Activated CD8-positive, alpha-beta memory T cell treated with anti-CD3 and anti-CD28 coated beads, Interleukin-2, amount 50 U/mL, for 1 hour (primary cell): Measurements from ENCODE around the gene KBTBD13.
"Not testable (repeated sequence)": the region's sequence is repeated elsewhere in the genome, so short reads cannot be mapped to it uniquely, and the experiment has no call there.

ENCODE experiments used
- DNase-seq: peaks from one replicate; pipeline ENCODE4 v3.0.0-alpha.2; 2020; ENCODE audit errors: extremely low read depth

The KBTBD13 gene

DNA sequence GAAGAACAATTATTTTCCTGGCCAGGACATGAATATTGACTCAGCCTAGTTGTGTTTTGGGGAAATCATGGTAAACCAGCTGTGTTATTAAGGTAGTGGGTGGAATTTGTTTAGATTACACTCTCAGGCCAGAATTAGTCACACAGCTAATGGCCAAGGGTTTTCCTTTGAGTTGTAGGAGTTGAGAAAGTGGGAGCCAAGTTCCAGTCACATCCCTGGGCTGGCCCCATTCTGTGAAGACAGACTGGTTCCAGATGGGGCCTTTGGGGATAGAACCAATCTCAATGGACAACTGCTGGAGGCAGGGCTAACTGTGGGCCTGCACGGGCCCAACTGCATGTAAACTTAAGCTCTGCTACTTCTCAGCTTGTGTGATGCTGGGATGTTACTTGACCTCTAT is 7.4 kb upstream of the KBTBD13 start:
- no peak for DNase-seq

DNA sequence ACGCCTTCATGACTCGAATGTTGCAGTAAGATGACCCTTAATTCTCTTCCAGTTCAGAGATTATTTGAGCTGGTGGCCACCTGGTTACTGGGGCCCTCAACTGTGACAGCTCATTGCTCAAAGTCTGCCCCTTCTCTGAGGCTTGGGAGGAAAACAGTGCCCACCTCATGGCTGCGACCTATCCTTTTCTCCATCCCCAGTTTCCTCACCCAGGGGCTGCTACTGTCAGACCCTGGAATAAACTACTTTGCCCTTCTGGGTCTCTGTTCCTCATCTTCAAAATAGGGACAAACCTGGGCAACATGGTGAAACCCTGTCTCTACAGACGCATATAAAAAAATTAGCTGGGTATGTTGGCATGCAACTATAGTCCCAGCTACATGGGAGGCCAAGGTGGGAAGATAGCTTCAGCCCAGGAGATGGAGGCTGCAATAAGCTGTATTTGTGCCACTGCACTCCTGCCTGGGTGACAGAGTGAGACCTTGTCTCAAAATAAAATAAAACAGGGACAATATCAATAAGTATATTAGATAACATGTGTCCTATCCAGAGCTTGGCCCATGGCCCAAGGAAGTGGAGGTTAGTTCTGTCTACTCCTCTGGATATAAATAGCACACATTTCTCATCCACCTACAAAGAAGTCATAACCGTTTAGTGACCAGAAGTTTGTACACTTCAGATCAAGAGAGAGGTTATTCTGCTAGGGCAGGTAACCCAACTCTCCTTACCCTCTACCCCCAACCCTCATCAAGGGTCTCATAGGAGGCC is 6.6 kb upstream of the KBTBD13 start:
- DNase-seq, result no peak

DNA sequence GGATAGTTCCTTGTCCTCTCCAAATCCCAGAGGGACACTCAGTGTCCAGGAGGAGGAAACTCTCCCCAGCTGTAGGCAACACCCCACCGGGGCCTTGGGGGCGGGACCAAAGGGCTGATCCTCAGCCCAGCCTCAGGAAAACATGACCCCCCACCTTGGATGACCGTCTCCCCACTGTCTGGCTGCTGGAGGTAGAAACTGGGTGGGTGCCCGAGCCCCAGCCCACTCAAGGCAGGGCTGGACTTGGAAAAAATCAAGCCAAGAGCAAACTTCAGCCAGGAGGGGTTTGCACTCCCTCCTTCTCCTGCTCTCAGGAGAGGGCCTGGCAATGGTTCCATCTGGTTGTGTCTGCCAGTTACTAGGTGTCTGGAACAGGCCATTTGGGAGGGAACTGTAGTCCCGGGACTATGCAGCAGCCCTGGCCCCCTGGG is 5.2 kb upstream of the KBTBD13 start:
- no peak for DNase-seq

DNA sequence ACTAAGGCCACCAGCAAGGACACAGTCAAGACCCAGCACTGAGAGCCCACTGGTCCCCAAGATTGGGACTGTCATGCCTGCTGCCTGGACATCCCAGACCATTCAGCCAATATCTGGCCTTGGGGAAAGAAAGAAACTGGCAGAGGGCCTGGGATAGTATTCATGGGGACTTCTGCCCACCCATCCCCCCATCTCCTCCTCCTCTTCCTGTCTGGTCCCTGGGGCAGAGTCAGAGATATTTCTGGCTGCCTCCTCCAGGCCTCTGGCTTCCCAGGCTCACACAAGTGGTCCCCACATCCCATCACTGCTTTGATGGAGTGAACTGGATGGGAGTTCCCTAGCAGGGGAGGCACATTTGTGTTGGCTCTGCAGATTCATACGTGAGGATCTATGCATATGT is 4.5 kb upstream of the KBTBD13 start:
- no peak for DNase-seq

DNA sequence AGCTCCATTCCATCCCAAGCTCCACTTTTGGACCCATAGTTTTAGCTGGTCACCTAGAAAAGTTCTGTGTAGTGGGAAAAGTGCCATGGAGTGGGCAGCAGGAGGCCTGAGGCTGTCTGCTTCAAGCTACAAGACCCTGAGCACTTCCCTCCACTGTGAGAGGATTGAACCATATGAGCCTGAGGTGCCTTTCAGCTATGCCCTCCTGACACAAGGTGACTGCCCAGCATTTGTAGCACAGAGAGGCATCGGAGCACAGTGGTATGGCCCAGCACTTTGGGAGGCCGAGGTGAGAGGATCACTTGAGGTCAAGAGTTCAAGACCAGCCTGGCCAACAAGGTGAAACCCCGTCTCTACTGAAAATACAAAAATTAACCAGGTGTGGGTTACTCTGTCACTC is 3.9 kb upstream of the KBTBD13 start:
- no peak for DNase-seq

DNA sequence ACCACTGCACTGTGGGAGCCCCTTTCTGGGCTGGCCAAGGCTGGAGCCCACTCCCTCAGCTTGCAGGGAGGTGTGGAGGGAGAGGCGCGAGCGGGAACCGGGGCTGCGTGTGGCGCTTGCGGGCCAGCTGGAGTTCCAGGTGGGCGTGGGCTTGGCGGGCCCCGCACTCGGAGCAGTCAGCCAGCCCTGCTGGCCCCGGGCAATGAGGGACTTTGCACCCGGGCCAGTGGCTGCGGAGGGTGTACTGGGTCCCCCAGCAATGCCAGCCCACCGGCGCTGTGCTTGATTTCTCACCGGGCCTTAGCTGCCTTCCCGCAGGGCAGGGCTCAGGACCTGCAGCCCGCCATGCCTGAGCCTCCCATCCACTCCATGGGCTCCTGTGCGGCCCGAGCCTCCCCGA is 1.6 kb upstream of the KBTBD13 start:
- DNase-seq, result not testable (repeated sequence)

DNA sequence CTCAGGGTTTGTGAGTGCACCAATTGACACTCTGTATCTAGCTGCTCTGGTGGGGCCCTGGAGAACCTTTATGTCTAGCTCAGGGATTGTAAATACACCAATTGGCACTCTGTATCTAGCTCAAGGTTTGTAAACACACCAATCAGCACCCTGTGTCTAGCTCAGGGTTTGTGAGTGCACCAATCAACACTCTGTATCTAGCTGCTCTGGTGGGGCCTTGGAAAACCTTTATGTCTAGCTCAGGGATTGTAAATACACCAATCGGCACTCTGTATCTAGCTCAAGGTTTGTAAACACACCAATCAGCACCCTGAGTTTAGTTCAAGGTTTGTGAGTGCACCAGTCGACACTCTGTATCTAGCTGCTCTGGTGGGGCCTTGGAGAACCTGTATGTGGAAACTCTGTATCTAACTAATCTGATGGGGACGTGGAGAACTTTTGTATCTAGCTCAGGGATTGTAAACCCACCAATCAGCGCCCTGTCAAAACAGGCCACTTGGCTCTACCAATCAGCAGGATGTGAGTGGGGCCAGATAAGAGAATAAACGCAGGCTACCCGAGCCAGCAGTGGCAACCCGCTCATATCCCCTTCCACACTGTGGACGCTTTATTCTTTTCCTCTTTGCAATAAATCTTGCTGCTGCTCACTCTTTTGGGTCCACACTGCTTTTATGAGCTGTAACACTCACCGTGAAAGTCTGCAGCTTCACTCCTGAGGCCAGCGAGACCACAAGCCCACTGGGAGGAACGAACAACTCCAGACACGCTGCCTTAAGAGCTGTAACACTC is 745 bp upstream of the KBTBD13 start:
- DNase-seq, result not testable (repeated sequence)

DNA sequence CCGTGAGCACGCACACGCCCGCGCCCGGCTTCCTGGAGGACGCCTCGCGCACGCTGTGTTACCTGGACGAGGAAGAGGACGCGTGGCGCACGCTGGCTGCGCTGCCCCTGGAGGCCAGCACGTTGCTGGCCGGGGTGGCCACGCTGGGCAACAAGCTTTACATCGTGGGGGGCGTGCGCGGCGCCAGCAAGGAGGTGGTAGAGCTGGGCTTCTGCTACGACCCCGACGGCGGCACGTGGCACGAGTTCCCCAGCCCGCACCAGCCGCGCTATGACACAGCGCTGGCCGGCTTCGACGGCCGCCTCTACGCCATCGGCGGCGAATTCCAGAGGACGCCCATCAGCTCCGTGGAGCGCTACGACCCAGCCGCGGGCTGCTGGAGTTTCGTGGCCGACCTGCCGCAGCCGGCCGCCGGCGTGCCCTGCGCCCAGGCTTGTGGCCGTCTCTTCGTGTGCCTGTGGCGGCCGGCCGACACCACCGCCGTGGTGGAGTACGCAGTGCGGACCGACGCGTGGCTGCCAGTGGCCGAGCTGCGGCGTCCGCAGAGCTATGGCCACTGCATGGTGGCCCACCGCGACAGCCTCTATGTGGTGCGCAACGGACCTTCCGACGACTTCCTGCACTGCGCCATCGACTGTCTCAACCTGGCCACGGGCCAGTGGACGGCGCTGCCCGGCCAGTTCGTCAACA is 890 bp downstream of the KBTBD13 start:
- no peak for DNase-seq

DNA sequence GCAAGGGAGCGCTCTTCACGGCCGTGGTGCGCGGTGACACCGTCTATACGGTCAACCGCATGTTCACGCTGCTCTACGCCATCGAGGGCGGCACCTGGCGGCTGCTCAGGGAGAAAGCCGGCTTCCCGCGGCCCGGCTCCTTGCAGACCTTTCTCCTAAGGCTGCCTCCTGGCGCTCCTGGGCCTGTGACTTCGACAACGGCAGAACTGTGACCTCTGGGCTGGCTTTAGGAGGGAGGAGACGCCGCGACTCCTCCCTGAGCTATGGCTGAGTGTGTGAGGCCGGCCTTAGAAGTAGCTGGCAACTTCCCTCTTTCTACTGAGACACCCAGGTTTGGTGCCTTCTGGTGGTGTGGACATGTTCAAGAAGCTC is 1.4 kb downstream of the KBTBD13 start:
- DNase-seq, result no peak

DNA sequence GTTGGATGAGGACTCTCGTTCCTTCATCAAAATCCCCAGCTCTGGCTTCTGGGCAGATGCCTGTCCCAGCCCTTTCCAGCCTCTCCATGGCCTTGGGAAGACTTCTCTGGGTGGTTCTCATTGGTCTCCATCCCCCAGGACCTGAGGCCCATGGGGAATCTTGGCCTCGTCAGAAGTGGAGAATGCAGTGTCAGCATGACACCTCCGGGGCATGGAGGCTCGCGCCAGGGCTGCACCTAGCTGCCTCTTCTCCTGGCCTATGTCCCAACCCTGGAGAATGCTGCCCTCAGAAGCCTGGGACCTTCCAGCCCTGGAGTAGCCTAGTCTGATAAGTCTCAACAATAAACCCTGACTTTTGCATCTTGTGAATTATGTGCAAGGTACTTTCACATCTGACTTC is 3.0 kb downstream of the KBTBD13 start:
- no peak for DNase-seq

DNA sequence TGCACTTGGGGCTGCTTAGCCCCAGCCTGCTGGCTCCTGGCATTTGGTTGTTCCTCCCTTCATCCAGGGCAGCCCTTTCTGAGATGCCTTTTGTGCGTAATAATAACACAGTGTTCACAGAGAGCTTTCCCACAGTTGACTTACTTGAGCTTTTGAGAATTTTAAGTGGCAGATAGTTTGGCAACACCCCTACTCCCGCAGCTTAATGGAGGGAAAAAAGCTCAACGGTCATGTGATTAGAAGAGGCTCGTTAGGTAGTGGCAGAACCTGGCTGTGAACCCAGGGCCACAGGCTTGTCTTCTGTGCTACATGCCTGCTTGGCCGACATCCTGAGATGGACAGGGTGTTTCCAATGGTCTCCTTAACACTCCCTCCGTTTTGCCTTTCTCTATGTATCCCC is 4.7 kb downstream of the KBTBD13 start:
- DNase-seq, result no peak

DNA sequence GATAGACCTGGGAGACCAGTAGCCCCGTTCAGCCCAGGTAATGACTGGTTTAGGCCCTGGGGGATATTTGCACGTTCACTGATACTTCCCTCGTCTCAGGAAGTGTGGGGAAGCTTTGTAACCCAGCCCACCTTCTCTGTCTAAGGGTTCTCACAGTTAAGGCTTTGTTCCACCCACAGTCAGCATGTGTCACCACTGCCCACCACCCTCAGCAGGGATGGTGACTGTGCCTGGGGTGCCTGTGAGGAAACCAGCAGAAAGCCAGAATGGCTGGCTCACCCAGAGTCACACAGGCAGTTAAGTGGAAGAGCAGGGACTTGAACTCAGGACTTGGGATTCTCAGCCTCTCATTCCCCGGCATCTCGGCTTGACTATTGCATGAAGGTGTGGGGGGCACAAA is 5.2 kb downstream of the KBTBD13 start:
- DNase-seq, result no peak

DNA sequence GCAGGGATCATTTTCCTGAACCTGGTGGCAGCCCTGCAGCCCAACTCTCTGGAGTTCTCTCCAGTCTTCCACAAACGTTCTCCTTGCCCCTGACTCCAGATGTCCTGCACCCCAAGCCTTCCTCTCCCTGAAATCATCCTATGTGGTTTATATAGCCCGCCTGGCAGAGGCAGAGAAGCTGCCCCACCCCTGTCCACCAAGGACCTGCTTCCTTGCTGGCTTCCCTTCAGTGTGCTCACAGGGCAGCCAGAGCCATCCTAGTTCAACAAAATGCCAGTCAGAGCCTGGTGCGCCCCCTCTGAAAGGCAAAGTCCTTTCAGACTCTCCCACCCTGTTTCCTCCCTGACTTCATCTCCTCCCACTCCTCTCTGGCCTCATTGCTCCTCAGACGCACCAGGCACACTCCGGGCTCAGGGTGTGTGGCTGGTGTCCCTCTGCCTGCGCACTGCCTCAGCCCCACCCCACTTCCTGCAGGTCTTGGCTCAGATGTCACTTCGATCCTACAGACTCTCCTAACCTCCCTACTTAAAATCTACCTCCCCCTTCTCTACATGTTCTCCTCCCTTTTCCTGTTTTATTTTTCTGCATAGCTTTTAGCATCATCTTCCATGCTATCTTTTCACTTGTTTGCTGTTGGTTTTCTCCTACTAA is 5.9 kb downstream of the KBTBD13 start:
- DNase-seq, result no peak

DNA sequence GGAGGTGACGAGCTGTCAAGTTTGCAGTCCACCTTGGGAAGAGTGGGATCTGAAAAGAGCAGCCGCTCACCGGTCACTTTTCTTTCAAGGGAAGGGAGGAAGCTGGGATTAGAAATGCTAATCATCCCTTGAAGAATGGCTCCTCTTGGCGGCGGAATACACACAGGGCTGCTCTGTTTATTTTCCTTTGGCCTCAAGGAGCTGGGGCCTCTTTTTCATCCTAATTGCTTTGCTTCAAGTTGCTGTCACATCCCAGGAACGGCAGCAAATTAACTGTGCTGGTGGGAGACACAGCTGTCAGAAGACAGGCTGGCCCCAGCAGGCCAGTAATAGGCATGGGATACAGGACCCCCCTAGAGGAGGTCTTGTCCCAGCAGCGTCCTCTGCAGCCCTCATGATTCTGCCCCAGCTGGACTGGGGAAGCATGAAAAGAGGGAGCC is 6.7 kb downstream of the KBTBD13 start:
- no peak for DNase-seq

DNA sequence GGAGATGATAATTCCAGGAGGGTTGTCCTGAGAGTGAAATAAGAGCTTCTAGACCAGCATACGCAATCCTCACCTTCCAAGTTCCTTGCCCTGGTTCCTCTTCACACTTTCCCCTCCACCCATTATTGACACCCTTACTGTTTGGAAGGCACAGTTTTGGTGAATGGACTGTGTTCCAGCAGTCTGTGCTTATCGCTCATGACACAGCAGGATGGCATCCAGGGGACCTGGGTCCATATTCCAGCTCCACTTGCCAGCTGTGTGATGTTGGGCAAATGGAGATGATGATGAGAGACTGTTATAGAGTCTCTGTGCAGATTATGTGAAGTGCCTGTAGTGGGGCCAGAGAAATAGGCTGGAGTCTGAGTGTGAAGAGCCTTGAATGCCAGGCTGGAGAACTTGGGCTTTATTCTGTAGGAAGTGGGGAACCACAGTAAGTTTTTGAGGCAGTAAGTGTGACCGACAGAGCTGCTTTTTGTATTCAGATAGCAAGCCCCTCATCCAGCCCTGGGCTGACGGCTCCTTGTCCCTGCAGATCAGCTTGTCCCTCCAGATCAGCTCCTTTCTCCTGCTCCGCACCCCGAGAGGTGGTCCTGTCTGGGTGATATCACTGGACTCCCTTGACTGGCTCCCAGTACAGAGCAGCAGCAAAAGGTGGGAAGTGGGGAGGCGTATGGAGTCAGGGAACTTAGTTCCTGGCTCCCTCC is 8.1 kb downstream of the KBTBD13 start:
- DNase-seq, result no peak

DNA sequence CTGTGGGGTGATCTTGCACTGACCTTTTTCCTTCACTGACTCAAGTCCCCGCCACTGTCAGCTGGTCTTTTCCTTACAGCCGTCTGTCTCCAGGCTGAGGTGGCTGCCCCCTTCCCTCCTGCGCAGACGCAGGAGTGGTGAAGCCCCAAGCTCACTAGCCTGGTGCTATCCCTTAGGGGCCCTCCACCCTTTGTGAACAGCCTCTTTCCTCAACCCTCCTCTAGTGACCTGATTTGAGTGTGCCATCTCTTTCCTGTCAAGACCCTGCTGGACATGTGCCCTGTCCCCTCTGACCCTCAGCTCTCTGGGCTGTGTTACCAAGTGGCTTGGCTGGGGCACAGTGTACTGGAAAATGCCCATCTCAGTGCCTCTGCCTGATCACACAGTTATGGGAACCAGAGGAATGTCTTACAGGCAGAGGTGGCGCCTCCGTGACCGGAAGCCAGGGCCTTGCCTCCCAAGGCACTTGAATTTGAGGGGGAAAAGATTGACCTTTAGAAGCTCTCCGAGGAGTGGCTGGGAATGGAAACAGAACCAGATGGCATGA is 8.7 kb downstream of the KBTBD13 start:
- DNase-seq, result no peak

DNA sequence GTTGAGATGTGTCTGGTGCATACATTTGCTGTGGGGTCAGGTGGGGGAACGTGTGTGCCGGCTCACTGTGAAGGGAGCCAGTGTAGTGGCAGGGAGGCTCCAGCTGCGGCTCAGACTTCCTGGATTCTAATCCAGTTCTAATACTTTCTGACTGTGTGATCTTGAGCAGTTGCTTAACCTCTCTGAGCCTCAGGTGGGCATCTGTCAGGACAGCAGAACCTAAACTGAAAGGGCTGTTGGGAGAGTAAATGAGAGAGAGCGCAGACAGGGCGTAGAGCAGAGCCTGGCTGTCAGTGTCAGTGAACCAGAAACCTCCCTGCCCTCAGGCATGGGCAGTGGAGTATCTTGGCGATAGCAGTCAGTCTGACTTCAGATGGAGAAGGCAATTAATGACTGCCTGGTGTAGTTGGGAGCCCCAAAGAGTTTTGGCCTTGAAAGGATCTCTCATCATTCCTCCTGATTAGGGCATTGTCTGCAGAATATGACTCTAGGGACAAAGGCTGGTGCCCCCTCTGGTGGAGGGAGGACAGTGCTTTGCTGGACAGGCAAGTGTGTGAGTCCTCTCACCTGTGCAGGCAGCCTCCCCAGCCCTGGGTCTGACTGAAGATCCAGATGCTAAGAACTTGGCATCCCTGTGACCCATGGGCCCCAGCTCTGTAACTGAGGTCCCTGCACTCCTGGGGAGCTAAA is 9.6 kb downstream of the KBTBD13 start:
- no peak for DNase-seq

DNA sequence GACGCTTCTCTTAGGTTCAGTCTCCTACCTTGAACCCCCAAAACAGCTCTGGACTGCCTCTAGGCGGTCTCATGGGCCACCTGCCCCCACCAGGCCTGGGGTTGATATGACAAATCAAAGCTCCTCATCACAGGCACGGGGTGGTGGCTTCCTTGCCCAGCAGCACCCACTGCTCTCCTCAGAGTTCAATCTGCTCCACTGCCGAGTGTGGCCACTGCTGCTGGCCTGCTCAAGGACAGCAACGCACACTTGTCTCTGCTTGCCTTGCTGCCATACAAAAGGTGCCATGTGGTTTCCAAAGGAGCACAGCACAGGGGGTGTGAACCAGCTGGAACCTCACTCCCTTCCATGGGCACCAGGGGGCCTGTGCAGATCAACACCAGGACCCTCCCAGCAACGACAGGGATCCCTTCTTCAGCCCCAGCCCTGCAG is 10.2 kb downstream of the KBTBD13 start:
- no peak for DNase-seq

DNA sequence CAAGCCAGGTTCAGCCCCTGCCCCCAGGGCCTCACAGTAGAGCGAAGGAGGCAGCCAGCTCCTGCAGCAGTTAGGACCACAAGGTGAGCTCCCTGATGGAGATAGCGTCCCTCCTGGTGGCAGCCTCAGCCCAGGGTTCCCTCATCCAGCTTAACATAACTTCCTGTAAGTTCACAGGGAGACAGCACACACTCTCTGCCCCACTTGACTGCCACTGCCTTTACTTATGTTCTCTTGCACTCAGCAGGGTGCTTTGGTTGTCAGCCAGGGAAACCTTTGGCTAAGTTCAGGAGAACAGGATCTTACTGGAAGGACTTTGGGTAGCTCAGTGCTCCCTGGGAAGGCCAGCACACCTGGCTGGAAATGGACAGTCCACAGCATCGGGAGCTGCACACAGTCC is 10.9 kb downstream of the KBTBD13 start:
- no peak for DNase-seq

DNA sequence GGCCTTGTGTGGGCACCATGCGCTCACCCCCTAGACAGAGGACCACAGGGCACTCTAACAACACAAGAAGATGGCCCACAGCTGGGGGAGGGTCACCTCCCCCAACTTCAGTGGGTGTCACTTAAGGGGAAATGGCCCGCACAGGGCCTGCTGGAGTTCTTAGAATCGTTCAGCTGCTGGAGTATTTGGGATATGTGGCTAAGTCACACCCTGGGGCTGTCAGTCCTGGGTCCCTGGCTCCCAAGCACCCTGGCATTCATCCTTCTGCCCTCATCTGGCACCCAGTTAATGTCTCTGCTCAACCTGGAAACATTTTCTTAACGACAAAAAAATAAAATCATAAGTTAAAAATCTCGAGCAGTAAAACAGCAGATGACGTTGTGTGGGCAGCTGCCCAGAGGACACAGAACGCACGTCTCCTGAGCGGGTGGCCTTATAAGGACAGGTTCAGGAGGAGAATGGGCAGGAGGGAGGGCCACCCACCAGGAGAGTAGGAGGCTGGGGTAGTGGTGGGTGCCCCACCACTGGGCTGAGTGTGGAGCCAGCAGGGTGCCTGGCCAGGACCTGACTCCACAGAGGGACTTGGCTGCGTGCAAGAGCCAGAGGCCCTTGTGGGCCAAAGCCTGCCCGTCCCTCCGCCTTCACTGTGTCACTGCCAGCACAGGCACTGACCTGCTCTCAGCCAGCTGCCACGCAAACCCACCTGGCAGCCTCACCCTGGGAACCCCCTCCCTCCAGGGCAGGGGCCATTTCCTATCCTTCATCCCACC is 11.5 kb downstream of the KBTBD13 start:
- no peak for DNase-seq
